GM21529 (cell line): ENCODE measurements around the gene ZNF267.
"Not testable (repeated sequence)": the region's sequence is repeated elsewhere in the genome, so short reads cannot be mapped to it uniquely, and the experiment has no call there.

ENCODE experiments used
- ATAC-seq: cut with Tn5 transposase; IDR thresholded peaks from one replicate; pipeline ENCODE4 v1.9.1; 2021; ENCODE audit not compliant: unreplicated experiment

Gene ZNF267

DNA sequence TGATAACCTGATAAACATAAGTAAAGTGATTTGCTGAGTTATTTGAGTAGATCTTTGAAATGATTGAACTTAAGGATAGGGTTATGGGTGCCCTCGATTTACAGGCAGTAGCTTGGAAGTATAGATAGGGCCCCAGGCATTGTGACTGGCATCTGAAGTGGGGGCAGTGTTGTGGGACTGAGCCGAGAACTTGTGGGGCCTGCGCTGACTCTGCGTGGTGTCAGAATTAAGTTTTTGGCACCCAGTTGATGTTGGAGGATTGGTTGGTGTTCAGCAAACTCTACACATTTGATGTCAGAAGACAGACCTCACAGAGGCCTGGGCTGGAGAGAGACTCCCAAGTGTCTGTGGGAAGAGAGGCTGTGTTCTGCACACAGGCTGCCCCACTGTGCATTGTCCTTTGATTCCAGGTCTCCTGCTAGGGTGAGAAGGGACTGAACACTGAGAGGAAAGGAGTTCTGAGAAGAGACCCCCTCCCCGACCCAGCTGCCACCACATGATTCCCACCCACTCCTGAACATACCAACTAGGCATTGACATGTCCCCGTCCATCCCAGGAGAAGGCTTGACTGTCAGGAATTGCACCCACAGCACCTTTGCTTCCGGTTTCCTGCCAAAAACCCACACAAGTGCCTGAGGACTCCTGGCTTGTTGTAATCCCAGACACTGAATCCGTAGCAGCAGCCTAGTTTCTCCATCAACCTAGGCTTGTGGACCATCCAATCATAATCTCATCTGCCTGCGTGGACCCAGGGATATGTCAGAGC, 4.5 kb downstream of the ZNF267 start:
- no peak for ATAC-seq

GRCh38 chr16:31879937-31880321, 6.3 kb downstream of the ZNF267 start:
- no peak for ATAC-seq

DNA sequence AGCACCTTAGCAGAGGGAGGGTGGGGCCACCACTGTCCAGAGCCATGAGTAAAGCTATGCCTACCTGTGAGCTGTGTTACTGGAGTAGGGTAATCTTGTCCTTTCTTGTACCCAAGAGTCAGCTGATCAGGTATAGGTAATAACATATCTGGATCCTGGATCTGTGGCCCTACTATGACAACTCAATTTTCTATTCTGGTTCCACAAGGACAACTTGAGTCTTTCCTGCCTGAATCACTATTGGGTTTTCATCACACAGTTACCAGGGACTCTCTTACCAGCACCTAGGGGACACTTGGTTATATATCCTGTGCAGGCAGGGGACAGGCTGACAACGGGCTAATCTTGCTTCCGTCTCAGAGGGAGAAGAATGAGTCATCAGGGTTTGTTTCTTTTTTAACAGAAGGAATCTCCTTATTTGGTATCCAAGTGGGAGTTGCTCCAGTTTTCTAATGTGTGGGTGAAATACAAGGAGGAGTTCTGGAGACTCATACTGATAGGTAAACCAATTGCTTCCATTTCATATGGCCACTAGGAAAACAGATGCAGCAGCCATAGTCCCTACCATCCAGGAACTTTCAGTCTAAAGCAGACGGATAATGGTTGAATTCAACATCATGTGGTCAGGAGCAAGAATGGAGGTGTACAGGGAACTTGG, 6.8 kb downstream of the ZNF267 start:
- peak; percentile 33 for ATAC-seq

GRCh38 chr16:31886227-31886626, 12.6 kb downstream of the ZNF267 start:
- no peak for ATAC-seq

DNA sequence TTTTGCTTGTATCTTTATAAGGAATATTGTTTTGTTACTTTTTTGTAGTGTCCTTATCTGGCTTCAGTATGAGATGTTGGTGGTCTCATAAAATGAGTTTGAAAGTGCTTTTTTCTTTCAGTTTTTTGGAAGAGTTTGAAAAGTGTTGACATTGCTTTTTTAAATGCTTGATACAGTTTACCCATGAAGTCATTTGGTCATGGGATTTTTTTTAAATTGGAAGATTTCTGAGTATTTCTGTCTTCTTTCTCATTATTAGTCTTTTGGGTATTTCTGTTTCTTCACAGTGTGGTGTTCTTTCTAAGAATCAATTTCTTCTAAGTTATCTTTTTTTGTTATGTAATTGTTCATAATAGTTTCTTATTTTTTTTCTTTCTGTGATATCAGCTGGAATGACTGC, 15.1 kb downstream of the ZNF267 start:
- ATAC-seq = no peak

DNA sequence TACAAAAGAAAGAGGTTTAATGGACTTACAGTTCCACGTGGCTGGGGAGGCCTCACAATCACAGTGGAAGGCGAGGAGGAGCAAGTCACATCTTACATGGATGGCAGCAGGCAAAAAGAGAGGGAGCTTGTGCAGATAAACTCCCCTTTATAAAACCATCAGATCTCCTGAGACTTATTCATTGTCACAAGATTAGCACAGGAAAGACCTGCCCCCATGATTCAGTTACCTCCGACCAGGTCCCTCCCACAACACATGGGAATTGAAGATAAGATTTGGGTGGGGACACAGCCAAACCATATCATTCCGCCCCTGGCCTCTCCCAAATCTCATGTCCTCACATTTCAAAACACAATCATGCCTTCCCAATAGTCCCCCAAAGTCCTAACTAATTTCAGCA, 18.5 kb downstream of the ZNF267 start:
- ATAC-seq = not testable (repeated sequence)

DNA sequence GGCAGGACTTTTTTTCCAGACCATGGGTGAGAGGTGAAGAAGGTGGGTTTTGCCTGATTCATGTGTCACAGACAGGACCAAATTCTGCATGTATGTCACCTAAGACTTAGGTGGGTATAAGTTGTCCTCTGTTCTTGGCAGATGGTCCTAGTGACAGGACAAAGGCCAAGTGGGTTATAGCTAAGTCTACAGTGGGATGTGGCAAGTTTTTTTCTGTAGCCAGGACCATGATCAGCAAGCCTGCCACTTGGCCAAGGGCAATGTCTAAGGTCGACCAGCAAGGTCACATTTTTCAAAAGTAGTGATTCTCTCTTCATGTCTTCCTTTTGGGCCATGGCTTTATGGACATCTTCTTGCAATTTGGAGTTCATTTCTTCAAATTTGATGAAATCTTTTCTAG, 20.2 kb downstream of the ZNF267 start:
- ATAC-seq = no peak

GRCh38 chr16:31897283-31897682, 23.7 kb downstream of the ZNF267 start:
- no peak for ATAC-seq

GRCh38 chr16:31899505-31899904, 25.9 kb downstream of the ZNF267 start:
- ATAC-seq = no peak

- ATAC-seq = not testable (repeated sequence)
These were observed 31.0 kb downstream of the ZNF267 start for GRCh38 chr16:31904571-31904970.

DNA sequence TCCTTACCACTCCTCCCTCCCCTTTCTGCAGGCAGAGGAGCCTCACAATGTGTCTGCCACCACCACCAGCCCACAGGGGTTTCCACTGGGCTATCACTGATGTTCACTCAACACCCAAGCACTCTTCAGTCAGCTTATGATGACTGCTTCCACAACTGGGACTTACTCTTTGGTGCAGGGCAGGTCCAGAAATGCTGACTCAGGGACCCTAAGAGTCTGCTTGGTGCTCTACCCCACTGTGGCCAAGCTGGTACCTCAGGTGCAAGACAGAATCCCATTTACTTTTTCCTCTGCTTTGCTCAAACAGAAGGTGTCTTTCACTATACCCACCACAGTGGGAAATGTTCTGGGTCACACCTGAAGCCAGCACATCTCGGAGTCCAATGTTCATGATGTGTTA, 40.1 kb downstream of the ZNF267 start:
- no peak for ATAC-seq

DNA sequence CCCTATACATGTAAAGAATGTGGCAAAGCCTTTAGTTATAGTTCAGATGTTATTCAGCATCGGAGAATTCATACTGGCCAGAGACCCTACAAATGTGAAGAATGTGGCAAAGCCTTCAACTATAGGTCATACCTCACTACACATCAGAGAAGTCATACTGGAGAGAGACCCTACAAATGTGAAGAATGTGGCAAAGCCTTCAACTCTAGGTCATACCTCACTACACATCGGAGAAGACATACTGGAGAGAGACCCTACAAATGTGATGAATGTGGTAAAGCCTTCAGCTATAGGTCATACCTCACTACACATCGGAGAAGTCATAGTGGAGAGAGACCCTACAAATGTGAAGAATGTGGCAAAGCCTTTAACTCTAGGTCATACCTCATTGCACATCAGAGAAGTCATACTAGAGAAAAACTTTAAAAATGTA, 42.5 kb downstream of the ZNF267 start:
- ATAC-seq = no peak

- ATAC-seq = no peak
These were observed 46.8 kb downstream of the ZNF267 start for GRCh38 chr16:31920373-31920772.

DNA sequence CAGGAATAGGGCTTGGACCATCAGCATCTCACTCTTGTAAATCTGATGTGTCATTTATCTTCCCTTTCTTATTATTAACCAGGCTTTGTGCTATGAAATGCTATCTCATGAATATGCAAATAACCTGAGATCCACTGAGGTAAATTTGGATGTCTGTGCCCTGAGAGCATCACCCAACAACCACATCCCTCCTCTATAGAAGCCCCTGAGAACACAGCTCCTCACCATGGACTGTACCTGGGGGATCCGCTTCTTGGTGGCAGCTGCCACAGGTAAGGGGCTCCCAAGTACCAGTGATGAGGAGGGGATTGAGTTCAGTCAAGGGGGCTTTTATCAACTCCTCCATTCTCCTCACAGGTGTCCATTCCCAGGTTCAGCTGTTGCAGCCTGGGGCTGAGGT, 78.2 kb downstream of the ZNF267 start:
- not testable (repeated sequence) for ATAC-seq

DNA sequence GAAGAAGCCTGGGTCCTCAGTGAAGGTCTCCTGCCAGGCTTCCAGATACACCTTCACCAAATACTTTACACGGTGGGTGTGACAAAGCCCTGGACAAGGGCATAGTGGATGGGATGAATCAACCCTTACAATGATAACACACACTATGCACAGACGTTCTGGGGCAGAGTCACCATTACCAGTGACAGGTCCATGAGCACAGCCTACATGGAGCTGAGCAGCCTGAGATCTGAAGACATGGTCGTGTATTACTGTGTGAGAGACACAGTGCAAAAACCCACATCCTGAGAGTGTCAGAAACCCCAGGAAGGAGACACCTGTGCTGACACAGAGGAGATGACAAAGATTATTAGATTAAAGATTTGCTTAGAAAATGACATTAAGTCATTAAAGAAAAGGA, 78.6 kb downstream of the ZNF267 start:
- not testable (repeated sequence) for ATAC-seq

DNA sequence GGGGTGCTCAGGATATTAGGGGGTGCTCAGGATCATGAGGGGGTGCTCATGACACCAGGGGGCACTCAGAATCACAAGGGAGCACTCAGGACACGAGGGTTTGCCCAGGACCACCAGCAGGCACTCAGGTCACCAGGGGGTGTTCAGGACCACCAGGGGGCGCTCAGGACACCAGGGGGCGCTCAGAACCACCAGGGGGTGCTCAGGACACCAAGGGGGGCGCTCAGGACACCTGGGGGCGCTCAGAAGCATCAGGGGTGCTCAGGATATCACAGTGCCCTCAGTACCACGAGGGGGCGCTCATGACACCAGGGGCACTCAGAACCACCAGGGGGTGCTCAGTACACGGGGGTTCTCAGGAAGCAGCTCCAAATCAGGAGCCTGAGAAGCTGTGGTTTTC, 82.6 kb downstream of the ZNF267 start:
- ATAC-seq = not testable (repeated sequence)

- not testable (repeated sequence) for ATAC-seq
These were observed 86.7 kb downstream of the ZNF267 start for GRCh38 chr16:31960186-31960910.
